H1 (cell line): ENCODE results near the gene PAK5. TPM values are rescaled to one million over a fixed set of nuclear protein-coding genes. Genes with fewer than 3 reads are reported as not detected.

Experiments used
- CTCF ChIA-PET: fragments of 300-600 bp; sonication (Branson Sonifier 250); formaldehyde crosslinking; loops from one replicate; lab custom pipeline; 2021; ENCODE audit not compliant: partially characterized antibody; lab: Charles Lee
- POLR2A ChIA-PET: fragments of 300-600 bp; sonication (Branson Sonifier 250); formaldehyde crosslinking; loops from one replicate; lab custom pipeline; 2021; ENCODE audit warnings: inconsistent platforms; ENCODE audit not compliant: partially characterized antibody; lab: Charles Lee
- DNase-seq, 2 experiments: peaks; one replicate each; pipeline versions ENCODE4 v3.0.0 to v3.0.0-alpha.2; 2010 to 2022; ENCODE audit warnings: low spot score in 2 of 2, low read depth in 1 of 2, mixed read lengths in 1 of 2
- FAIRE-seq: peaks from 2 replicates; lab custom pipeline; 2011; peaks lifted over from hg19 to GRCh38; lab: Jason Lieb, UNC
- H2AFZ ChIP-seq: 2 replicates; pipeline ENCODE4 v1.8.1; 2012; ENCODE audit warnings: low read length, inconsistent platforms
- H2AK5ac ChIP-seq: 2 replicates; pipeline ENCODE4 v1.6.1; 2013; ENCODE audit warnings: low read depth, low read length
- H2BK120ac ChIP-seq: replicated peaks from 2 replicates; pipeline ENCODE3; 2013; ENCODE audit warnings: low read depth, low read length, inconsistent platforms
- H2BK12ac ChIP-seq: 2 replicates; pipeline ENCODE4 v1.6.1; 2013; ENCODE audit warnings: low read depth, low read length
- H2BK15ac ChIP-seq: 2 replicates; pipeline ENCODE4 v1.6.1; 2013; ENCODE audit warnings: low read length
- H2BK20ac ChIP-seq: 2 replicates; pipeline ENCODE4 v1.6.1; 2013; ENCODE audit warnings: low read length
- H2BK5ac ChIP-seq: 2 replicates; pipeline ENCODE4 v1.6.1; 2013; ENCODE audit warnings: low read depth, low read length
- H3K14ac ChIP-seq: 2 replicates; pipeline ENCODE4 v1.6.1; 2013; ENCODE audit warnings: inconsistent platforms; ENCODE audit not compliant: insufficient read length
- H3K18ac ChIP-seq: 2 replicates; pipeline ENCODE4 v1.6.1; 2013; ENCODE audit warnings: low read length; ENCODE audit errors: extremely low read depth
- H3K23ac ChIP-seq: 2 replicates; pipeline ENCODE4 v1.6.1; 2013; ENCODE audit warnings: inconsistent platforms; ENCODE audit not compliant: insufficient read length
- H3K23me2 ChIP-seq: 2 replicates; pipeline ENCODE4 v1.6.1; 2013; ENCODE audit warnings: low read depth, low read length
- H3K27ac ChIP-seq: 2 replicates; pipeline ENCODE4 v1.6.1; 2011; ENCODE audit warnings: low read depth, low read length, inconsistent platforms
- H3K27me3 ChIP-seq, 4 experiments: replicated peaks in 1 of 4; 1 replicate in 1 of 4; 2 replicates in 3 of 4; pipeline versions ENCODE4 v1.6.1 to v1.8.1; 2011 to 2013; ENCODE audit warnings: low read length in 3 of 4, mild to moderate bottlenecking in 3 of 4, inconsistent platforms in 2 of 4, mixed read lengths in 2 of 4, moderate library complexity in 1 of 4; ENCODE audit not compliant: control insufficient read depth in 3 of 4, insufficient read depth in 3 of 4; ENCODE audit errors: extremely low read depth in 1 of 4
- H3K36me3 ChIP-seq, 4 experiments: 2 replicates each; pipeline versions ENCODE4 v1.6.1 to v1.8.1; 2011 to 2013; ENCODE audit warnings: mild to moderate bottlenecking in 4 of 4, low read length in 3 of 4, moderate library complexity in 2 of 4, control low read depth in 1 of 4, inconsistent platforms in 1 of 4; ENCODE audit not compliant: insufficient read depth in 4 of 4, control insufficient read depth in 2 of 4
- H3K4ac ChIP-seq: replicated peaks from 2 replicates; pipeline ENCODE3; 2013; ENCODE audit warnings: low read length, low read depth, mixed read lengths, inconsistent platforms; ENCODE audit not compliant: insufficient read length
- H3K4me1 ChIP-seq, 4 experiments: replicated peaks in 1 of 4; 1 replicate in 1 of 4; 2 replicates in 3 of 4; pipeline versions ENCODE4 v1.6.1 to v1.8.1; 2011 to 2013; ENCODE audit warnings: low read length in 3 of 4, inconsistent platforms in 2 of 4, mixed read lengths in 1 of 4; ENCODE audit not compliant: insufficient read depth in 4 of 4, control insufficient read depth in 3 of 4
- H3K4me2 ChIP-seq, 2 experiments: 2 replicates each; pipeline versions ENCODE4 v1.6.1 to v1.8.1; 2011 to 2013; ENCODE audit warnings: low read depth in 2 of 2, low read length in 2 of 2, control low read depth in 1 of 2, inconsistent platforms in 1 of 2, mild to moderate bottlenecking in 1 of 2; ENCODE audit not compliant: insufficient read depth in 1 of 2
- H3K4me3 ChIP-seq, 4 experiments: fragments of 200-600, 300-600 bp in 1 of 4; sonication (generic), shearing (Covaris generic), sonication (Bioruptor Twin) in 1 of 4; 2 replicates each; pipeline versions ENCODE4 v1.5.1 to v1.8.1; 2011 to 2016; ENCODE audit warnings: low read length in 4 of 4, low read depth in 3 of 4, control low read depth in 2 of 4, inconsistent platforms in 2 of 4, mild to moderate bottlenecking in 2 of 4, mixed read lengths in 1 of 4, moderate library complexity in 1 of 4; ENCODE audit not compliant: insufficient read depth in 2 of 4; ENCODE audit errors: extremely low read depth in 1 of 4
- H3K56ac ChIP-seq: replicated peaks from 2 replicates; pipeline ENCODE3; 2013; ENCODE audit warnings: low read depth, mild to moderate bottlenecking, mixed read lengths, low read length, inconsistent platforms; ENCODE audit not compliant: insufficient read length
- H3K79me1 ChIP-seq: 2 replicates; pipeline ENCODE4 v1.6.1; 2013; ENCODE audit warnings: low read depth, low read length, control low read depth
- H3K79me2 ChIP-seq, 2 experiments: 2 replicates each; pipeline versions ENCODE4 v1.6.1 to v1.8.1; 2012 to 2013; ENCODE audit warnings: low read length in 2 of 2, mild to moderate bottlenecking in 2 of 2, inconsistent platforms in 1 of 2; ENCODE audit not compliant: insufficient read depth in 2 of 2, control insufficient read depth in 1 of 2
- H3K9ac ChIP-seq, 4 experiments: replicated peaks in 1 of 4; 1 replicate in 1 of 4; 2 replicates in 3 of 4; pipeline versions ENCODE4 v1.6.1 to v1.8.1; 2011 to 2013; ENCODE audit warnings: low read depth in 3 of 4, low read length in 3 of 4, control low read depth in 2 of 4, mild to moderate bottlenecking in 2 of 4, moderate library complexity in 2 of 4, inconsistent platforms in 1 of 4; ENCODE audit errors: extremely low read depth in 1 of 4
- H3K9me3 ChIP-seq, 2 experiments: 2 replicates each; pipeline versions ENCODE4 v1.6.1 to v1.8.1; 2012 to 2013; ENCODE audit warnings: mild to moderate bottlenecking in 2 of 2, moderate library complexity in 2 of 2, control low read depth in 1 of 2, inconsistent platforms in 1 of 2, low read depth in 1 of 2, low read length in 1 of 2, mixed read lengths in 1 of 2; ENCODE audit not compliant: insufficient read depth in 2 of 2
- H4K20me1 ChIP-seq, 2 experiments: replicated peaks in 1 of 2; 2 replicates each; pipeline versions ENCODE3 to v1.8.1; 2011 to 2013; ENCODE audit warnings: inconsistent platforms in 2 of 2, low read length in 2 of 2, mild to moderate bottlenecking in 1 of 2; ENCODE audit not compliant: insufficient read depth in 2 of 2, control insufficient read depth in 1 of 2
- H4K5ac ChIP-seq: 2 replicates; pipeline ENCODE4 v1.6.1; 2013; ENCODE audit warnings: low read length, low read depth, mixed read lengths, inconsistent platforms; ENCODE audit not compliant: insufficient read length
- H4K8ac ChIP-seq: 2 replicates; pipeline ENCODE4 v1.8.0; 2013; ENCODE audit warnings: mild to moderate bottlenecking, moderate library complexity, low read length, inconsistent platforms; ENCODE audit not compliant: insufficient read depth; ENCODE audit errors: extremely low read depth
- H4K91ac ChIP-seq: replicated peaks from 2 replicates; pipeline ENCODE3; 2013; ENCODE audit warnings: low read length, mixed read lengths, inconsistent platforms; ENCODE audit not compliant: insufficient read length
- CEBPB ChIP-seq: IDR thresholded peaks from 2 replicates; pipeline ENCODE4 v1.6.1; 2012; ENCODE audit warnings: low read depth, low read length
- HDAC6 ChIP-seq: IDR thresholded peaks from one replicate; pipeline ENCODE4 v1.7.1; 2012; ENCODE audit warnings: low read depth, mild to moderate bottlenecking, inconsistent platforms, low read length, moderate library complexity
- KDM4A ChIP-seq: IDR thresholded peaks from one replicate; pipeline ENCODE4 v1.7.1; 2012; ENCODE audit warnings: low read depth, mild to moderate bottlenecking, moderate library complexity, low read length, inconsistent platforms; ENCODE audit not compliant: severe bottlenecking
- POLR2A ChIP-seq, 2 experiments: IDR thresholded peaks; 1 replicate in 1 of 2; 2 replicates in 1 of 2; pipeline ENCODE4 v1.6.1; 2011; ENCODE audit warnings: low read depth in 2 of 2, low read length in 2 of 2, mild to moderate bottlenecking in 2 of 2; ENCODE audit errors: control extremely low read depth in 1 of 2
- RNF2 ChIP-seq: fragments of 200-900, 300-1000 bp; sonication (generic); IDR thresholded peaks from 2 replicates; pipeline ENCODE4 v1.7.1; 2016; ENCODE audit warnings: borderline replicate concordance, low read depth, mild to moderate bottlenecking, antibody characterized with exemption, low read length; ENCODE audit not compliant: poor library complexity, severe bottlenecking; ENCODE audit errors: missing control alignments
- SIRT6 ChIP-seq: IDR thresholded peaks from one replicate; pipeline ENCODE4 v1.7.1; 2012; ENCODE audit warnings: low read length, inconsistent platforms
- TBP ChIP-seq: IDR thresholded peaks from 2 replicates; pipeline ENCODE4 v1.6.1; 2011; ENCODE audit warnings: low read depth, low read length, improper control_type of control experiment
- WGBS, 2 experiments: shearing (Covaris generic) in 1 of 2; methylation state at CpG; one replicate each; pipeline versions ENCODE4 v1.1.6 to v1.1.7; 2013 to 2015; ENCODE audit warnings: low lambda C conversion rate in 2 of 2, mixed read lengths in 2 of 2, inconsistent platforms in 1 of 2, low coverage in 1 of 2, missing lambda C conversion rate in 1 of 2; ENCODE audit not compliant: insufficient replicate concordance in 2 of 2, insufficient coverage in 1 of 2, insufficient read length in 1 of 2; ENCODE audit errors: extremely low coverage in 1 of 2, missing lambda C conversion rate in 1 of 2; 5-methylcytosine and 5-hydroxymethylcytosine counted together
- polyA plus RNA-seq, 7 experiments: library from polyadenylated mRNA; depleted of rRNA in 3 of 7; stranded (reverse) in 5 of 7; unstranded in 2 of 7; fragments of >200 nt in 5 of 7; fragments of 200-250 nt in 2 of 7; gene quantifications; 1 replicate in 5 of 7; 2 replicates in 1 of 7; 4 replicates in 1 of 7; pipeline versions ENCODE4 v1.2.1 to v1.2.3, GENCODE V29; 2011 to 2013; ENCODE audit warnings: missing spikeins in 2 of 7, mixed read lengths in 2 of 7
- total RNA-seq: library from RNA; stranded (reverse); fragmentation: NEBNext Ultra II Directional; extraction: Animal tissue kit (Norgen Biotek cat#: 25700); gene quantifications from 2 replicates; pipeline ENCODE4 v1.2.1, GENCODE V29; 2021
- TF ChIP-seq, protein P1 (sequence below): IDR thresholded peaks from 2 replicates; pipeline ENCODE4 v1.6.1; 2012; ENCODE audit warnings: inconsistent platforms
- TF ChIP-seq, protein P2 (sequence below): IDR thresholded peaks from 2 replicates; pipeline ENCODE4 v1.6.1; 2012; ENCODE audit warnings: inconsistent platforms

The PAK5 gene
- total and polyA plus RNA-seq, 2 of the 8 experiments (the other 6 are each of a cell fraction or from before 2014, with no cell fraction given): 0.54 to 0.80 TPM

DNA sequence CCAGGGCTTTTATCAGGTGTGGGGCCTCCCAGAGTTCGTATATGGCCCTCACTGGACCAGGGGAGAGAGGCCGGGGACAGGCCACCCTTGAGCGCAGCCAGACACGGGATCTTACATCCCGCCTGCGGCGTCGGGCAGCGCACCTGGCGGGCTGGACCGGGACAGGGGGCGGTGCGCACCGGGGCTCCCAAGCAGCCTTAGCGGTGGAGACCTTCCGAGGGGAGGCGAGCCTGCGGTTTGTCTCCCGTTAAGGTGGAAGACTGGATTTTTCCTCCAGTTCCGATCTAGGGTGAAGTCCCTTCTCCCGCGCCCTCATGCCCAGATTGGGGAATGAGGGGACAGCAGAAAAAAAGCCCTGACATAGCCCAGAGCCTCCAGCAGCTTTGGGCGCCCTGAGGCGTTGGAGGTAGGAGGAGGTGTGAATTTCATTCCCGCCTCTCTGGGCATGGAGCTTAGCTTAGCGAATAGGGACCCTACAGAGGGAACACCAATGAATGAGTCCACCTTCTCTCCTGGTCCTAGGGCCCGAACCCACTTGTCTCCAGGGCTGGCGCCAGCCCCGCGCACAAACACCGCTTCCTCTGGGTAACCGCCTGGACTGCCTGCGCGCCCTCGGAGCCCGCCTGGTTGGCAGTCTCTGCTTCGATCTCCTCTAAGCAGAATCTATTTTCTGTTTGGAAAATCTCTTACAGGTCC lies 331.2 kb downstream of the PAK5 start:
- H2BK120ac ChIP-seq: no peak overlapping the region
- ChIA-PET CTCF (interaction anchor here (1.0 to 7.8 kb wide), 3 partner anchors 11 to 110 kb away, joined by 4 to 79 read pairs (median 4); partner anchors contain the start of gene LAMP5), POLR2A (no interaction called here)
- no peak overlapping the region for H3K27ac ChIP-seq
- H3K4ac ChIP-seq: no peak overlapping the region
- H4K20me1 ChIP-seq: peaks cover 0 to 5% of the 10 kb centered on the region in 2 experiments
- no peak for FAIRE-seq
- H3K23me2 ChIP-seq: peaks cover 7% of the 10 kb centered on the region; the same call in 1 of the 2 replicates
- H2BK5ac ChIP-seq: no peak overlapping the region
- H3K4me1 ChIP-seq: peaks cover 3 to 25% (median 15%) of the 10 kb centered on the region in 4 experiments
- H4K91ac ChIP-seq: no peak overlapping the region
- no peak overlapping the region for H4K5ac ChIP-seq
- peak overlapping the region; percentile 27; the same call in 1 of the 2 replicates for H2AFZ ChIP-seq
- no peak overlapping the region for H3K23ac ChIP-seq
- no peak overlapping the region for H3K14ac ChIP-seq
- no peak overlapping the region for H3K56ac ChIP-seq
- DNase-seq: peak in 1 of 2 experiments; percentile 66
- H3K79me1 ChIP-seq: no peaks in the 10 kb centered on the region
- 0 out of 2 replicates have a peak overlapping the region, but pooled peaks have one; percentile 11 for H2BK12ac ChIP-seq
- peak overlapping the region; percentile 80 to 82 for H3K4me2 ChIP-seq
- no peak overlapping the region for H3K18ac ChIP-seq
- no peak overlapping the region for H2BK15ac ChIP-seq
- no peak overlapping the region for H3K9ac ChIP-seq
- 2% methylated on average over 28 of the region's 37 CpGs; no CpG with 5 or more reads in 1 of the 2 experiments for WGBS, 2 experiments
- H3K27me3 ChIP-seq: peaks cover 56 to 82% (median 74%) of the 10 kb centered on the region in 4 experiments
- no peaks in the 10 kb centered on the region for H3K79me2 ChIP-seq
- peak overlapping the region; percentile 0 to 55 (median 15); a peak in 6 of 8 replicates for H3K4me3 ChIP-seq
- H3K9me3 ChIP-seq: no peaks in the 10 kb centered on the region
- no peak overlapping the region for H2BK20ac ChIP-seq
- H2AK5ac ChIP-seq: no peak overlapping the region
- H3K36me3 ChIP-seq: no peaks in the 10 kb centered on the region
- no peak overlapping the region; the same call in none of the 2 replicates for H4K8ac ChIP-seq
- TF ChIP-seq HDAC6: no peak
- TF ChIP-seq RNF2: peak; percentile 68
- no peak for TF ChIP-seq CEBPB
- TF ChIP-seq, protein P1, sequence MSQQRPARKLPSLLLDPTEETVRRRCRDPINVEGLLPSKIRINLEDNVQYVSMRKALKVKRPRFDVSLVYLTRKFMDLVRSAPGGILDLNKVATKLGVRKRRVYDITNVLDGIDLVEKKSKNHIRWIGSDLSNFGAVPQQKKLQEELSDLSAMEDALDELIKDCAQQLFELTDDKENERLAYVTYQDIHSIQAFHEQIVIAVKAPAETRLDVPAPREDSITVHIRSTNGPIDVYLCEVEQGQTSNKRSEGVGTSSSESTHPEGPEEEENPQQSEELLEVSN: peak; percentile 96
- TF ChIP-seq POLR2A (IDR thresholded peaks at IDR 0.05; ENCODE audit: control extremely low read depth in 1 of 2, low read depth in 2 of 2, low read length in 2 of 2): no peak
- TF ChIP-seq TBP: 0 out of 2 replicates have a peak, but pooled peaks have one; percentile 19
- TF ChIP-seq KDM4A: peak; percentile 16
- no peak for TF ChIP-seq SIRT6
- TF ChIP-seq, protein P2, sequence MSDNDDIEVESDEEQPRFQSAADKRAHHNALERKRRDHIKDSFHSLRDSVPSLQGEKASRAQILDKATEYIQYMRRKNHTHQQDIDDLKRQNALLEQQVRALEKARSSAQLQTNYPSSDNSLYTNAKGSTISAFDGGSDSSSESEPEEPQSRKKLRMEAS: peak; percentile 74; the same call in 1 of the 2 replicates
